Skeletal muscle tissue (tissue), 4 donors: Measurements from ENCODE around the gene CUBN. TPM values are rescaled to one million over a fixed set of nuclear protein-coding genes. Genes with fewer than 3 reads are reported as not detected.

Source experiments
- H3K27ac ChIP-seq: one replicate; pipeline ENCODE4 v1.7.0; 2013; ENCODE audit warnings: mild to moderate bottlenecking, low read depth, low read length, inconsistent platforms
- H3K27me3 ChIP-seq, 3 donors: one replicate each; pipeline ENCODE4 v1.7.0; 2013; ENCODE audit warnings: low read length in 3 of 3; ENCODE audit not compliant: control insufficient read depth in 3 of 3, insufficient read depth in 3 of 3
- H3K36me3 ChIP-seq, 3 donors: one replicate each; pipeline ENCODE4 v1.7.0; 2013; ENCODE audit warnings: low read length in 3 of 3; ENCODE audit not compliant: control insufficient read depth in 3 of 3, insufficient read depth in 3 of 3
- H3K4me1 ChIP-seq, 3 donors: one replicate each; pipeline ENCODE4 v1.7.0; 2013; ENCODE audit warnings: low read length in 3 of 3, mild to moderate bottlenecking in 3 of 3; ENCODE audit not compliant: control insufficient read depth in 3 of 3, insufficient read depth in 3 of 3
- H3K4me3 ChIP-seq, 3 donors: one replicate each; pipeline ENCODE4 v1.7.0; 2013; ENCODE audit warnings: low read length in 3 of 3
- H3K9ac ChIP-seq, 3 donors: one replicate each; pipeline ENCODE4 v1.7.0; 2013; ENCODE audit warnings: low read length in 3 of 3, mild to moderate bottlenecking in 3 of 3, moderate library complexity in 2 of 3, low read depth in 1 of 3
- H3K9me3 ChIP-seq, 3 donors: one replicate each; pipeline ENCODE4 v1.7.0; 2013; ENCODE audit warnings: low read length in 3 of 3; ENCODE audit not compliant: control insufficient read depth in 3 of 3
- total RNA-seq: library from RNA; depleted of rRNA; stranded (reverse); fragments of >200 nt; gene quantifications from one replicate; pipeline ENCODE4 v1.2.3, GENCODE V29; 2014
- donor health status: Osteomylitis.

CUBN gene
- total RNA-seq, 1 donor from 2014 or later: 4.2 TPM

DNA sequence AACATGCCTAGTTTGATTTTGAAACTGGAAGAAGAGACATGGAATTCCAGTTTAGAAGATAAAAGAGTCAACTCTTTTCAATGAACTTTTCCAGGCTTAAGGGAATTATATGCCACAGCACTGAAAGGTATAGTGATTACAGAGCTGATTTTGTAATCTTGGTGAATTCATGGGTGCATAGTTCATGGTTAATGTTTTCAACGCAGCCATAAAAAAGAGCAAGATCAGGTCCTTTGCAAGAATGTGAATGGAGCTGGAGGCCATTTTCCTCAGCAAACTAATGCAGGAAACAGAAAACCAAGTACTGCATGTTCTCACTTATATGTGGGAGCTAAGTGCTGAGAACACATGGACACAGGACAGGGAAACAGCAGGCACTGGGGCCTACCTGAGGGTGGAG is 94.2 kb downstream of the CUBN start:
- Histone ChIP-seq H3K36me3 (no peaks in the 10 kb centered on the region), H3K4me1 (no peaks in the 10 kb centered on the region), H3K9me3 (no peaks in the 10 kb centered on the region), H3K27ac (no peak overlapping the region), H3K27me3 (no peaks in the 10 kb centered on the region), H3K4me3 (no peak overlapping the region), H3K9ac (no peak overlapping the region)

DNA sequence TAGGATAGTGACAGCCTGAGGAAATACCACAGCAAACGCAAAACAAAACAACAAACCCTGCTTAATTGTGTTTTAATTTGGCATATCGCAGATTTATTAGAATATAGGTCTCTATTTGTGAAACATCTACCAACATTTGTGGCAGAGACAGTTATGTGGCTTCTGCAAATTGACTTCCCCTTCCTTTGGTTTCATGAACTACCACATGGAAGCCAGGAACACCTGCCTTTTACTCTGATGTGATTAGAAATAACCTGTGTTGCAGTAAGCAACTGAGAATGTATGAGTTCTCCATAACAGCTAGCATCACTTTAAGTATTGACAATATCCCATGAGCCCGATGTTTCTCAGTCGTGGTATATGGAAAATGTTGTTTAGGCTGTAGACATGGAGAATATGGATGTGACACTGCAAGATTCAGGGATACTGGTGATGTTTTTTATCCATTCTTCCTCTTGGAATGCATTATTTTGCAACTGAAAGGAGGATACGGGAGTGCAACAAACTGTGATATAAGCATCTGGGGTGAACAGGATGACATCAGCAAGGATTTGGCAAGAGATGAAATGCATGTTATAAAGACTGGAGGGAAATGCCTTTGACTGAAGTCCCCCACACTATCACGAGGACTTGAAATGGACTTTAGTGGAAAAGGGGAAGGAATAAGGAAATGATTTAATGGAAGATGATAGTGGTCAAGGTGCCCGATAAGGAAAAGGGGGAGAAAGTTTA is 95.9 kb downstream of the CUBN start:
- H3K4me3 ChIP-seq: no peak overlapping the region
- no peak overlapping the region for H3K9ac ChIP-seq
- H3K9me3 ChIP-seq: no peaks in the 10 kb centered on the region
- H3K4me1 ChIP-seq: peaks cover 5 to 9% (median 7%) of the 10 kb centered on the region in 3 donors
- no peak overlapping the region for H3K27ac ChIP-seq
- H3K36me3 ChIP-seq: no peaks in the 10 kb centered on the region
- no peaks in the 10 kb centered on the region for H3K27me3 ChIP-seq

DNA sequence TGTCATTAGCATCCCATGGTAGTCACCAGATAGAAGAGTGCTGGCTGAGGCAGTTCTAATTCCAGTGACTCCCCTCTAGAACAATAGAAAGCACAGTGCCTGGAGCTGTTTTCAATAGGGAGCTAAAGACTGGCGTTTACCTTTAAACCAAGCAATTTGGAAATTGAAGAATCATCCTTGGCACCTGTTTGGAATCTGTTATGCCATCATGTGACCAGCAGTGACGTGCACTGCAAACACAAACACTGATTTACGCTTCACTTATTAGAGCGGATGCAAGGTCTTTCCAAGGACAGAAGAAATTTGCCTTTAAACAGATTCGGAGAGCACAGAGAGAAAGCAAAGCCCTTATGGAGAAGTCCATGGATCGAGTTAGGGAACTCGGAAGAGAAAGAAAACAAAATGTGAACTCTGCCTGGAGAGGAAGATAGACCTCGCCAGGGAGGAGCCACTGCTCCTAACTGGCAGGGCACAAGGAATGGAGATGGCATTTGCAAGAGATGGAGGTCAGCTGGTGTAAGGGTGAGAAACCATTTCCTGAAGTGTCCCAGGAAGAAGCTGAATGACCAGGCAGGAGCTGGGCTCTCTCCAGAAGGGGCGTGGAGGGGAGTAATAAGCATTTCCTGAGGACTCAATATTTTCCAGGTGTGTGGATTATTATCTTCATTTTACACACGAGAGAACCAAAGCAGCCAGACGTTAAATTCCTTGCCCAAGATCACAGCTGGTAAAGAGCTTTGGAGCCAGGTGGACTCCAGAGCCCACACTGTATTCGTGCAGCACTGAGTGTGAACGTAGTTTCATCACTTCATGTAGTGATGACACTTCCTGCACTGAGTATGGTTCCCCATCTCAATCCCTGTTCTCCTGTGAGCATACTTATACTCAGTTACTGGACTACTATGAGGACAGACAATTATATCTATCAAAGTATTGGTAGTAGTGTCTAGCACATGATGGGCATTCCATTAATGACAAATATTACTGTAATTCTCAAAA is 97.7 kb downstream of the CUBN start:
- Histone ChIP-seq H3K9me3 (no peaks in the 10 kb centered on the region), H3K4me1 (peaks cover 6 to 10% (median 8%) of the 10 kb centered on the region in 3 donors), H3K27me3 (no peaks in the 10 kb centered on the region), H3K36me3 (no peaks in the 10 kb centered on the region), H3K9ac (no peak overlapping the region), H3K27ac (no peak overlapping the region), H3K4me3 (peak overlapping the region in 1 of 3 donors; percentile 39)

DNA sequence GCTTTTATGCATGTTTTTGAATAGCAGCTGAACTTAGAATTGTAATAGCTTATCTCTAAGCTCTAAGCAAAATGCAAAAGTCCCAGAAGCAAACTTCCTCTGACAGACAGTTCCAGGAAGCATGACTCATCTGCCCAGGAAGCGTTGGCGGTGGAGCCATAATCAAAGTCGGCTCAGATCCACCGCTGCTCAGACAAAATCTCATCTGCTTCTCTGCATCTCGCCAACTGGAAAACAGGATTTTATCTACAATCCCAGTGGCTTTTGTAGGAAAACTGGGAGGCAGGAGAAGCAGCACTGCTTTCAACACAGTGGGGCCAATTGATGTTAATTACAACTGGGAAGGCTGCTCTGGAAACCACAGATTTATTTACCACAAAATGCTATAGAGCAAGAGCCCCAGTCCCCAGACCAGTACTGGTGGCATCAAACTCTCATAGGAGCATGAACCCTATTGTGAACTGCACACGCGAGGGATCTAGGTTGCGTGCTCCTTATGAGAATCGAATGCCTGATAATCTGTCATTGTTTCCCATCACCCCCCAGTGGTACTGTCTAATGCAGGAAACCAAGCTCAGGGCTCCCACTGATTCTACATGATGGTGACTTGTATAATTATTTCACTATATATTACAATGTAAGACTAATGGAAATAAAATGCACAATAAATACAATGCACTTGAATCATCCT is 99.9 kb downstream of the CUBN start:
- Histone ChIP-seq H3K4me3 (peak overlapping the region in 1 of 3 donors; percentile 29), H3K27me3 (no peaks in the 10 kb centered on the region), H3K27ac (peak overlapping the region; percentile 54), H3K4me1 (peaks cover 10 to 16% (median 10%) of the 10 kb centered on the region in 3 donors), H3K9ac (peak overlapping the region in 1 of 3 donors; percentile 12), H3K9me3 (no peaks in the 10 kb centered on the region), H3K36me3 (no peaks in the 10 kb centered on the region)

DNA sequence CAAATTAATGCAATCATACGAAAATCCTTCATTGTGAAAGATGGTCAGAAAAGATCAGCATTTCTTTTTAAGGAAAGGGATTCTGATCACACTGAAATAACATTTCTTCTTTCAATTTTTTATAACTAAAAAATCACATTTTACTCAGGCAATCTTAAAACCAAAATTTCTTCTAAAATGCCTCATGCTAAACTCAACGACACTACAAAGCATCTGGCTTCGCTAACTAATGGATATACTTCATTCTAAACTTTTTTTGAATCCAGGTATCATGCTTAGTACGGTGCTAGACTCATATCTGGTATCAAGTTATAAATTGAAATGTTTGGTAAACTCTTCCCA is 100.4 kb downstream of the CUBN start:
- Histone ChIP-seq H3K27ac (peak overlapping the region; percentile 54), H3K27me3 (no peaks in the 10 kb centered on the region), H3K9ac (peak overlapping the region in 1 of 3 donors; percentile 12), H3K4me3 (no peak overlapping the region), H3K9me3 (no peaks in the 10 kb centered on the region), H3K36me3 (no peaks in the 10 kb centered on the region), H3K4me1 (peaks cover 10 to 16% (median 10%) of the 10 kb centered on the region in 3 donors)

DNA sequence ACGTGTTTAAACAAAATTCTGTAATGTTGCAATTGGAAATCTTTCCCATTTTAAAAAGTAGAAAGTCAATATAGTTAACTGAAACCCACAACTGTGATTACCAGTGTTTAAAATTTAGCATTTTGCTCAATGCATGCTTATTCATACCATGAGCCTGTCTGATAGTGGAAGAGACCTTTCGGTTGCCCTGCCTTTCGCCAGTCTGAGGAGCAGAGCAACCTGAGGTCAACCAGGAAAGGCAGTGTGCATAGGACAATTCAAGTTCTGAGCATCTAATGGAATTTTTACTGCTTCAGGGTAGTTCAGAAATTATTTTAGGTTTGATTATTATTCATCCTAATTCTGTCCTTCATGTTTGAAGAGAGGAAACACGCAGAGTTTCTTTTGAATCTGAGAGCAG is 100.8 kb downstream of the CUBN start:
- Histone ChIP-seq H3K4me3 (no peak overlapping the region), H3K27ac (peak overlapping the region; percentile 54), H3K36me3 (no peaks in the 10 kb centered on the region), H3K9me3 (no peaks in the 10 kb centered on the region), H3K9ac (no peak overlapping the region), H3K4me1 (peaks cover 10 to 16% (median 13%) of the 10 kb centered on the region in 3 donors), H3K27me3 (no peaks in the 10 kb centered on the region)

DNA sequence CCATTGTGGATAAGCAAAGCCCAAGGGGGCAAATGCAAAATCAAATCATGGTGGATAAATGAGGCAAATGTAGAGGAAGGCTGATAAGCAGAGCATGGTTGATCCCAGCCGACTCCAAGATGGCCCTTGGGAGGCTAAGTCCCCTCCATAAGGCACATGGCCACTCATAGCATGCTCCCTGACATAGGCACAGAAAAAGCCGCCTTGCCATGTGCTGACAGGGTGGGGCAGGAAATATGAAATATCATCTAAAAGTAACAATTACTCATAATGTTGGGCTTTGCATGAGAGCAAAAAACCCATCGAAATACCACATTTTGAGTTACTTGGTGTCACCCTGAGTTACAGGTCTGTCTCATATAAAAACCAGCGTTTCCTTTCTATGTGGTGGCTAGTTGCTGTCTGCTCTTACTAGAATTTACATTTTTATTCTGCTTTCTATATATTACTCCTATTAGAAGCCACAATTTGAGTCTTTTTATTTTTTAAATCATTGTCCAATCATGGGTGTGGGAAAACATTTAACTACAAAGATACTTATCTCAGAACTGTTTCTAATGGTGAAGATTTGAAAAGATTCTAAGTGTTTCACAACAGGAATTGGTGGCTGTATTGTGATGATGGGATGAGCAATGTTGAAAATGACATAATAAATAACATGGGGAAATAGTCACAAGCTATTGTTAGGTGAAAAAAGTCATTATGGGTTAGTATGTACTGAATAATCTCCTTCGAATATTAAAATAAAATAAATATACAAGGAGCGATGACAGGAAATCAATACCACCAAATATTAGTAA is 102.7 kb downstream of the CUBN start:
- Histone ChIP-seq H3K27ac (no peak overlapping the region), H3K36me3 (no peaks in the 10 kb centered on the region), H3K9me3 (no peaks in the 10 kb centered on the region), H3K4me3 (no peak overlapping the region), H3K4me1 (peaks cover 10 to 16% (median 16%) of the 10 kb centered on the region in 3 donors), H3K27me3 (no peaks in the 10 kb centered on the region), H3K9ac (no peak overlapping the region)

DNA sequence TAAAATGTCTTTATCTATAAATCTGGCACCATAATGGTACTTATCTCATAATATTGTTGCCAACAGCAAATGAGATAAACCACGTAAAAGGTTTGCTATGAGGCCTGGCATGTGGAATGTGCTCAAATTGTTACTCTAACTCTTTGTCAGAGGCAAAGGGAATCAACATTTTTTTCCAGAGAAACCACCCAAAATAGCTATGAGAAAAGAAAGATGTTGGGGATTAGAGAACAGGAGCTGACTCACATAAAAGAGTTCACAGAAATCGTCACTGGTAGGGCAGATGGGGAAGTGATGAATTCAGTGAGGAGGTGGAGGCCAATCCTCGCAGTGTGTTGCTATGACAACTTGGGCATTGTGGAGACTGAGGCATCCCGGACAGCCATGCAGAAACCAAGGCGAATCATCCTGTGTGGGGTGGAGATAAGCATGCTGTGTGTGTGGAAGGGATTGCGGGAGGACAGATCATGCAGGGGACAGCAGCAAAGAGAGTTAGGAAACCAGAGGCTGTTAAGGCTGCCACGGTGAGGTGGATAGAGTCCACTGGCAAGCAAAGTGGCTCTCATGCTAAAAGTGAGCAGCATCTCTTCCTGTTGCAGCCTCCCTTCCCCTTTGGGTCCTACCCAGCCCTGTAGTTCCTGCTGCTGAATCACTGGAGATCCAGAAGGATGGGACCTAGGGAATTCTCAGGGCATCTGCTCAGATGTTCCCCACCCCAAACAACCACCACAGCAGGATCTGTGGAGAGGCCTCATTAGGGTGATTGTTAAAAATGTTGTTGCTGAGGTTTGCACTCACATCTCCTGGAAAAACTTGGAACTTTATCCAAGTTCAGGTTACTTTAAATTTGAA is 103.9 kb downstream of the CUBN start:
- no peak overlapping the region for H3K9ac ChIP-seq
- H3K4me3 ChIP-seq: no peak overlapping the region
- H3K9me3 ChIP-seq: no peaks in the 10 kb centered on the region
- no peaks in the 10 kb centered on the region for H3K36me3 ChIP-seq
- no peaks in the 10 kb centered on the region for H3K27me3 ChIP-seq
- peaks cover 10 to 16% (median 16%) of the 10 kb centered on the region in 3 donors for H3K4me1 ChIP-seq
- peak overlapping the region; percentile 62 for H3K27ac ChIP-seq
